HEK293 (cell line): ENCODE measurements around the gene GANAB.

ENCODE experiments used
- CTCF ChIA-PET: fragments of 350-600 bp; formaldehyde crosslinking; extraction: SDS; loops from one replicate; lab custom pipeline; 2021; ENCODE audit warnings: antibody characterized with exemption; lab: Yijun Ruan, JAX
- POLR2A ChIA-PET: fragments of 300-600 bp; formaldehyde crosslinking; extraction: SDS; loops from one replicate; lab custom pipeline; 2020; ENCODE audit warnings: antibody characterized with exemption, inconsistent platforms; lab: Yijun Ruan, JAX
- H3K27ac ChIP-seq: fragments of 200-500 bp; sonication (Bioruptor generic); 2 replicates; pipeline ENCODE4 v1.5.1; 2014; ENCODE audit warnings: low read depth, low read length, control low read depth, inconsistent platforms; ENCODE audit errors: extremely low read depth
- H3K36me3 ChIP-seq, 2 experiments: fragments of 200-500 bp in 1 of 2; sonication (Bioruptor generic) in 1 of 2; 1 replicate in 1 of 2; 2 replicates in 1 of 2; pipeline ENCODE4 v1.5.1; 2014 to 2017; ENCODE audit warnings: inconsistent platforms in 2 of 2, low read length in 2 of 2; ENCODE audit not compliant: control insufficient read depth in 2 of 2, insufficient read depth in 1 of 2
- H3K4me1 ChIP-seq: fragments of 200-500 bp; sonication (Bioruptor generic); 2 replicates; pipeline ENCODE4 v1.5.1; 2014; ENCODE audit warnings: mild to moderate bottlenecking, low read length, inconsistent platforms; ENCODE audit not compliant: control insufficient read depth, insufficient read depth
- H3K4me3 ChIP-seq: 2 replicates; pipeline ENCODE4 v1.5.1; 2011; ENCODE audit warnings: low read depth, mild to moderate bottlenecking, control low read depth, low read length, moderate library complexity
- H3K9me3 ChIP-seq: fragments of 200-500 bp; sonication (Bioruptor generic); 2 replicates; pipeline ENCODE4 v1.5.1; 2014; ENCODE audit warnings: low read depth, low read length, inconsistent platforms; ENCODE audit not compliant: control insufficient read depth, insufficient read depth
- BCL6B ChIP-seq: fragments of 450-650 bp; formaldehyde crosslinking; IDR thresholded peaks from 2 replicates; pipeline ENCODE4 v1.5.1; 2017; ENCODE audit warnings: missing biosample characterization, missing genetic modification characterization
- EGR2 ChIP-seq: fragments of 450-650 bp; formaldehyde crosslinking; IDR thresholded peaks from 2 replicates; pipeline ENCODE4 v1.5.1; 2016; ENCODE audit warnings: low read depth, missing biosample characterization, missing genetic modification characterization
- GFI1B ChIP-seq: fragments of 450-650 bp; formaldehyde crosslinking; IDR thresholded peaks from 2 replicates; pipeline ENCODE4 v1.5.1; 2016; ENCODE audit warnings: missing biosample characterization, missing genetic modification characterization
- GLIS1 ChIP-seq: fragments of 450-650 bp; formaldehyde crosslinking; IDR thresholded peaks from 2 replicates; pipeline ENCODE4 v1.5.1; 2016; ENCODE audit warnings: missing biosample characterization, missing genetic modification characterization
- OVOL3 ChIP-seq: fragments of 450-650 bp; formaldehyde crosslinking; IDR thresholded peaks from 2 replicates; pipeline ENCODE4 v1.5.1; 2016; ENCODE audit warnings: missing biosample characterization, missing genetic modification characterization
- PRDM1 ChIP-seq: fragments of 450-650 bp; formaldehyde crosslinking; IDR thresholded peaks from 2 replicates; pipeline ENCODE4; 2016; ENCODE audit warnings: missing biosample characterization, missing genetic modification characterization
- PRDM10 ChIP-seq: fragments of 450-650 bp; formaldehyde crosslinking; IDR thresholded peaks from 2 replicates; pipeline ENCODE4 v1.5.1; 2016; ENCODE audit warnings: missing biosample characterization, missing genetic modification characterization
- WT1 ChIP-seq: fragments of 450-650 bp; formaldehyde crosslinking; IDR thresholded peaks from 2 replicates; pipeline ENCODE4 v1.5.1; 2016; ENCODE audit warnings: missing biosample characterization, missing genetic modification characterization
- YY1 ChIP-seq: fragments of 450-650 bp; formaldehyde crosslinking; IDR thresholded peaks from 2 replicates; pipeline ENCODE4 v1.5.1; 2018; ENCODE audit warnings: missing biosample characterization, missing genetic modification characterization
- ZBTB48 ChIP-seq: fragments of 450-650 bp; formaldehyde crosslinking; IDR thresholded peaks from 2 replicates; pipeline ENCODE4 v1.5.1; 2016; ENCODE audit warnings: missing biosample characterization, missing genetic modification characterization
- ZBTB8A ChIP-seq: fragments of 450-650 bp; formaldehyde crosslinking; IDR thresholded peaks from 2 replicates; pipeline ENCODE4 v1.5.1; 2016; ENCODE audit warnings: missing biosample characterization, missing genetic modification characterization
- ZFP3 ChIP-seq: fragments of 450-650 bp; formaldehyde crosslinking; IDR thresholded peaks from 2 replicates; pipeline ENCODE4 v1.5.1; 2016; ENCODE audit warnings: low read depth, missing biosample characterization, missing genetic modification characterization
- ZFP37 ChIP-seq: fragments of 450-650 bp; formaldehyde crosslinking; IDR thresholded peaks from 2 replicates; pipeline ENCODE4 v1.5.1; 2016; ENCODE audit warnings: missing biosample characterization, missing genetic modification characterization
- ZFP69B ChIP-seq: fragments of 450-650 bp; formaldehyde crosslinking; IDR thresholded peaks from 2 replicates; pipeline ENCODE4 v1.5.1; 2016; ENCODE audit warnings: missing biosample characterization, missing genetic modification characterization
- ZNF140 ChIP-seq: fragments of 450-650 bp; formaldehyde crosslinking; IDR thresholded peaks from 2 replicates; pipeline ENCODE4 v1.5.1; 2016; ENCODE audit warnings: missing biosample characterization, missing genetic modification characterization
- ZNF146 ChIP-seq: fragments of 450-650 bp; formaldehyde crosslinking; IDR thresholded peaks from 2 replicates; pipeline ENCODE4 v1.5.1; 2016; ENCODE audit warnings: missing biosample characterization, missing genetic modification characterization
- ZNF157 ChIP-seq: fragments of 450-650 bp; formaldehyde crosslinking; IDR thresholded peaks from 2 replicates; pipeline ENCODE4 v1.5.1; 2016; ENCODE audit warnings: missing biosample characterization, missing genetic modification characterization
- ZNF16 ChIP-seq: fragments of 450-650 bp; formaldehyde crosslinking; IDR thresholded peaks from 2 replicates; pipeline ENCODE4 v1.5.1; 2016; ENCODE audit warnings: low read depth, missing biosample characterization, missing genetic modification characterization
- ZNF175 ChIP-seq: fragments of 450-650 bp; formaldehyde crosslinking; IDR thresholded peaks from 2 replicates; pipeline ENCODE4 v1.5.1; 2016; ENCODE audit warnings: missing biosample characterization, missing genetic modification characterization
- ZNF292 ChIP-seq: fragments of 450-650 bp; formaldehyde crosslinking; IDR thresholded peaks from 2 replicates; pipeline ENCODE4 v1.5.1; 2016; ENCODE audit warnings: low read depth, missing biosample characterization, missing genetic modification characterization, borderline replicate concordance
- ZNF366 ChIP-seq: fragments of 450-650 bp; formaldehyde crosslinking; conservative IDR thresholded peaks from 2 replicates; pipeline ENCODE4 v1.5.1; 2016; ENCODE audit warnings: missing biosample characterization, missing genetic modification characterization
- ZNF37A ChIP-seq: fragments of 450-650 bp; IDR thresholded peaks from 2 replicates; pipeline ENCODE4 v1.5.1; 2018; ENCODE audit warnings: missing biosample characterization, missing genetic modification characterization
- ZNF398 ChIP-seq: fragments of 450-650 bp; formaldehyde crosslinking; IDR thresholded peaks from 2 replicates; pipeline ENCODE4 v1.5.1; 2017; ENCODE audit warnings: missing biosample characterization, missing genetic modification characterization
- ZNF423 ChIP-seq: fragments of 450-650 bp; formaldehyde crosslinking; IDR thresholded peaks from 2 replicates; pipeline ENCODE4 v1.5.1; 2016; ENCODE audit warnings: missing biosample characterization, missing genetic modification characterization
- ZNF449 ChIP-seq: fragments of 450-650 bp; formaldehyde crosslinking; IDR thresholded peaks from 2 replicates; pipeline ENCODE4 v1.5.1; 2017; ENCODE audit warnings: missing biosample characterization, mild to moderate bottlenecking, missing genetic modification characterization, moderate library complexity
- ZNF48 ChIP-seq: fragments of 450-650 bp; formaldehyde crosslinking; IDR thresholded peaks from 2 replicates; pipeline ENCODE4 v1.5.1; 2016; ENCODE audit warnings: missing biosample characterization, missing genetic modification characterization
- ZNF510 ChIP-seq: fragments of 450-650 bp; formaldehyde crosslinking; IDR thresholded peaks from 2 replicates; pipeline ENCODE4 v1.5.1; 2018; ENCODE audit warnings: mild to moderate bottlenecking, missing genetic modification characterization, missing biosample characterization; ENCODE audit not compliant: insufficient replicate concordance
- ZNF514 ChIP-seq: fragments of 450-650 bp; formaldehyde crosslinking; IDR thresholded peaks from 2 replicates; pipeline ENCODE4 v1.5.1; 2016; ENCODE audit warnings: missing biosample characterization, missing genetic modification characterization
- ZNF560 ChIP-seq: fragments of 450-650 bp; formaldehyde crosslinking; IDR thresholded peaks from 2 replicates; pipeline ENCODE4 v1.5.1; 2017; ENCODE audit warnings: missing biosample characterization, missing genetic modification characterization, borderline replicate concordance
- ZNF624 ChIP-seq: fragments of 450-650 bp; formaldehyde crosslinking; IDR thresholded peaks from 2 replicates; pipeline ENCODE4 v1.5.1; 2017; ENCODE audit warnings: missing biosample characterization, missing genetic modification characterization
- ZNF654 ChIP-seq: fragments of 450-650 bp; formaldehyde crosslinking; IDR thresholded peaks from 2 replicates; pipeline ENCODE4 v1.5.1; 2016; ENCODE audit warnings: low read depth, missing biosample characterization, missing genetic modification characterization

The GANAB gene

GRCh38 chr11:62689421-62690183 lies 43.2 kb upstream of the GANAB start, which contains the start of gene LRRN4CL:
TSS of gene LRRN4CL (minus strand) at chr11:62689530. CDS start at chr11:62688508, 1,022 bp downstream.
- Histone ChIP-seq H3K4me3 (no peak within 1 kb of the TSS), H3K4me1 (no peaks in the 10 kb centered on the region), H3K27ac (no peak within 1 kb of the TSS), H3K36me3 (peaks cover 11 to 48% of the 10 kb centered on the region in 2 experiments; a peak in 2 of 3 replicates), H3K9me3 (no peaks in the 10 kb centered on the region)
- ChIA-PET POLR2A (interaction anchor here (0.5 to 2.3 kb wide), 13 partner anchors 8 to 174 kb away, joined by 3 to 15 read pairs (median 4); partner anchors contain the start of genes B3GAT3, BSCL2, C11orf98 and CSKMT), CTCF (interaction anchor here (0.5 to 2.3 kb wide), 7 partner anchors 9 to 294 kb away, joined by 3 to 9 read pairs (median 4); no protein-coding TSS in a partner anchor)
- TF ChIP-seq ZNF146 (tag by site-specific recombination) (no peak), ZNF16 (tag by site-specific recombination) (no peak), OVOL3 (tag by site-specific recombination) (no peak), ZNF366 (tag by site-specific recombination) (peak; percentile 35; the same call in 1 of the 2 replicates), ZNF292 (no peak), ZNF624 (tag by site-specific recombination) (no peak), YY1 (tag by site-specific recombination) (no peak), ZFP37 (no peak), PRDM1 (no peak), ZBTB8A (tag by site-specific recombination) (no peak), ZNF654 (tag by site-specific recombination) (no peak), ZBTB48 (tag by site-specific recombination) (no peak), ZNF398 (tag by site-specific recombination) (peak; percentile 65), ZNF140 (tag by site-specific recombination) (no peak), ZFP69B (tag by site-specific recombination) (0 out of 2 replicates have a peak, but pooled peaks have one; percentile 15), BCL6B (no peak), ZNF48 (tag by site-specific recombination) (no peak), ZFP3 (tag by site-specific recombination) (no peak), GFI1B (no peak), GLIS1 (tag by site-specific recombination) (peak; percentile 28; the same call in 1 of the 2 replicates), WT1 (tag by site-specific recombination) (0 out of 2 replicates have a peak, but pooled peaks have one; percentile 72), EGR2 (tag by site-specific recombination) (no peak), ZNF423 (no peak), ZNF514 (tag by site-specific recombination) (no peak), ZNF449 (tag by site-specific recombination) (no peak), ZNF175 (tag by site-specific recombination) (no peak), ZNF37A (tag by site-specific recombination) (no peak), ZNF560 (tag by site-specific recombination) (no peak), ZNF510 (tag by site-specific recombination) (no peak), ZNF157 (tag by site-specific recombination) (no peak), PRDM10 (peak; percentile 17; the same call in 1 of the 2 replicates)
